SU-DHL-6 (cell line): ENCODE measurements around the gene ID2.

Experiments used
- H2AFZ ChIP-seq: fragments of 200-600 bp; sonication (generic); 2 replicates; pipeline ENCODE4 v1.6.1; 2014; ENCODE audit warnings: low read depth, mild to moderate bottlenecking, moderate library complexity, mixed read lengths, antibody characterized with exemption, low read length; ENCODE audit not compliant: severe bottlenecking
- H3F3A ChIP-seq: fragments of 200-600 bp; shearing (Covaris generic); 2 replicates; pipeline ENCODE4 v1.6.0; 2016; ENCODE audit warnings: antibody characterized with exemption, mild to moderate bottlenecking; ENCODE audit not compliant: insufficient read depth
- H3K27ac ChIP-seq: fragments of 200-600 bp; sonication (generic); 2 replicates; pipeline ENCODE4 v1.5.1; 2016; ENCODE audit warnings: low read depth, mild to moderate bottlenecking, low read length, moderate library complexity, mixed read lengths
- H3K27me3 ChIP-seq: fragments of 200-600 bp; sonication (generic), shearing (Covaris generic); 2 replicates; pipeline ENCODE4 v1.6.0; 2014; ENCODE audit warnings: mild to moderate bottlenecking, low read length
- H3K36me3 ChIP-seq: fragments of 200-600 bp; sonication (generic); 2 replicates; pipeline ENCODE4 v1.6.1; 2014; ENCODE audit warnings: mild to moderate bottlenecking, low read length, mixed read lengths
- H3K4me2 ChIP-seq: fragments of 300-600, 200-600 bp; shearing (Covaris generic), sonication (generic); 2 replicates; pipeline ENCODE4 v1.6.0; 2014; ENCODE audit warnings: low read length, low read depth, mild to moderate bottlenecking; ENCODE audit not compliant: poor library complexity, severe bottlenecking
- H3K4me3 ChIP-seq: fragments of 200-600 bp; sonication (generic); 2 replicates; pipeline ENCODE4 v1.5.1; 2014; ENCODE audit warnings: antibody characterized with exemption, low read length, mild to moderate bottlenecking, mixed read lengths; ENCODE audit not compliant: insufficient read depth, poor library complexity, severe bottlenecking
- H3K79me2 ChIP-seq: fragments of 200-600 bp; sonication (generic); 2 replicates; pipeline ENCODE4 v1.6.1; 2014; ENCODE audit warnings: mild to moderate bottlenecking, low read length, moderate library complexity; ENCODE audit not compliant: insufficient read depth
- H3K9ac ChIP-seq: fragments of 200-600 bp; sonication (generic); 2 replicates; pipeline ENCODE4 v1.7.0; 2014; ENCODE audit warnings: mild to moderate bottlenecking, low read length
- H3K9me2 ChIP-seq: fragments of 200-600 bp; sonication (generic); replicated peaks from 2 replicates; pipeline ENCODE4 v1.6.1; 2014; ENCODE audit warnings: low read length; ENCODE audit not compliant: insufficient read depth
- H3K9me3 ChIP-seq: fragments of 200-600 bp; sonication (generic); 2 replicates; pipeline ENCODE4 v1.6.1; 2014; ENCODE audit warnings: low read length, mixed read lengths; ENCODE audit not compliant: insufficient read depth
- H4K20me1 ChIP-seq: fragments of 200-600 bp; sonication (generic); 2 replicates; pipeline ENCODE4 v1.6.1; 2014; ENCODE audit warnings: low read depth, mild to moderate bottlenecking, antibody characterized with exemption, low read length, moderate library complexity, mixed read lengths
- EZH2phosphoT487 ChIP-seq: fragments of 200-600 bp; sonication (generic), shearing (Covaris generic); conservative IDR thresholded peaks from 2 replicates; pipeline ENCODE4 v1.6.1; 2018; ENCODE audit warnings: mild to moderate bottlenecking, antibody characterized with exemption, low read length, moderate library complexity, mixed read lengths
- TF ChIP-seq, protein P1 (sequence below): fragments of 200-600 bp; sonication (generic); IDR thresholded peaks from one replicate; pipeline ENCODE4 v1.5.1; 2017; ENCODE audit warnings: antibody characterized with exemption, mild to moderate bottlenecking, low read length, moderate library complexity; ENCODE audit not compliant: insufficient read depth, poor library complexity, severe bottlenecking

ID2 gene

DNA sequence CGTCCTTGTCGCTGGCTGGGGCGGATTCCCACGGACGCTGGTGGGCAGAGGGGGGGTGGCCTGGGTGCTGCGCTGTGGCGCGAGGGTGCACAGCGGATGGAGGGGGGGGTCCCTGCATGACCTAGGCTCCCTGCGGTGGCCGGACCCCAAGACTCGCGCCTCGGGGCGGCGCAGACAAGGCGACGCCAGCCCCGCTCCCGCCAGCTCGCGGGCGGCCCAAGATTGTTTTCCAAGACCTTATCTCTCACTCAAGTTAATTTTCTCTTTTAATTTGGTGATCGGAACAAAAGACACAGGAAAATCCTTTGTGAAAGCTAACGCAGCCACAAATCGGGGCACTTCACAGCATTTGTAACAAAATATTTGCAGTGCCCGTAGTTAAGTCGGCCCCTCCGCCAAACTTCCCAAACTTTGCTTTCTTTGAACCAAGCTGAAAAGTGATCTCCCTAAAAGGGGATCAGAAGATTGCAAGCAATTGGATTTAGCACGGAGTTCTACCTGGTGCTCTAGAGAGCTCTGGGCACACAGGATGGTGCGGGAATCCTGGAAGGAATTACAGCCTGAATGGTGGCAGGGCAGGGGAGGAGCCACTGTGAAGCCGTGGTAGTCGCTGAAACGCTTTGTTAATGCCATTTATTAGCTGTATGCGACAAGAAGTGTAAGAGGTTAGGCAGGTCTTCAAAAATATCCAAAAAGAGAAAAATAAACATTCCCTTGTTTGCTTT lies 4.8 kb upstream of the ID2 start:
- no peak overlapping the region for H3K27ac ChIP-seq
- TF ChIP-seq EZH2phosphoT487: no peak
- TF ChIP-seq, protein P1, sequence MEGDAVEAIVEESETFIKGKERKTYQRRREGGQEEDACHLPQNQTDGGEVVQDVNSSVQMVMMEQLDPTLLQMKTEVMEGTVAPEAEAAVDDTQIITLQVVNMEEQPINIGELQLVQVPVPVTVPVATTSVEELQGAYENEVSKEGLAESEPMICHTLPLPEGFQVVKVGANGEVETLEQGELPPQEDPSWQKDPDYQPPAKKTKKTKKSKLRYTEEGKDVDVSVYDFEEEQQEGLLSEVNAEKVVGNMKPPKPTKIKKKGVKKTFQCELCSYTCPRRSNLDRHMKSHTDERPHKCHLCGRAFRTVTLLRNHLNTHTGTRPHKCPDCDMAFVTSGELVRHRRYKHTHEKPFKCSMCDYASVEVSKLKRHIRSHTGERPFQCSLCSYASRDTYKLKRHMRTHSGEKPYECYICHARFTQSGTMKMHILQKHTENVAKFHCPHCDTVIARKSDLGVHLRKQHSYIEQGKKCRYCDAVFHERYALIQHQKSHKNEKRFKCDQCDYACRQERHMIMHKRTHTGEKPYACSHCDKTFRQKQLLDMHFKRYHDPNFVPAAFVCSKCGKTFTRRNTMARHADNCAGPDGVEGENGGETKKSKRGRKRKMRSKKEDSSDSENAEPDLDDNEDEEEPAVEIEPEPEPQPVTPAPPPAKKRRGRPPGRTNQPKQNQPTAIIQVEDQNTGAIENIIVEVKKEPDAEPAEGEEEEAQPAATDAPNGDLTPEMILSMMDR: no peak
- no peaks in the 10 kb centered on the region for H4K20me1 ChIP-seq
- H3K9me3 ChIP-seq: peaks cover 7% of the 10 kb centered on the region; the same call in 1 of the 2 replicates
- no peaks in the 10 kb centered on the region for H3K79me2 ChIP-seq
- no peaks in the 10 kb centered on the region for H3K36me3 ChIP-seq
- no peak overlapping the region for H3K9ac ChIP-seq
- H3K9me2 ChIP-seq: no peaks in the 10 kb centered on the region
- H3F3A ChIP-seq: peaks cover 21% of the 10 kb centered on the region
- no peaks in the 10 kb centered on the region for H3K27me3 ChIP-seq
- H3K4me2 ChIP-seq: no peak overlapping the region
- no peak overlapping the region for H2AFZ ChIP-seq
- H3K4me3 ChIP-seq: no peak overlapping the region

DNA sequence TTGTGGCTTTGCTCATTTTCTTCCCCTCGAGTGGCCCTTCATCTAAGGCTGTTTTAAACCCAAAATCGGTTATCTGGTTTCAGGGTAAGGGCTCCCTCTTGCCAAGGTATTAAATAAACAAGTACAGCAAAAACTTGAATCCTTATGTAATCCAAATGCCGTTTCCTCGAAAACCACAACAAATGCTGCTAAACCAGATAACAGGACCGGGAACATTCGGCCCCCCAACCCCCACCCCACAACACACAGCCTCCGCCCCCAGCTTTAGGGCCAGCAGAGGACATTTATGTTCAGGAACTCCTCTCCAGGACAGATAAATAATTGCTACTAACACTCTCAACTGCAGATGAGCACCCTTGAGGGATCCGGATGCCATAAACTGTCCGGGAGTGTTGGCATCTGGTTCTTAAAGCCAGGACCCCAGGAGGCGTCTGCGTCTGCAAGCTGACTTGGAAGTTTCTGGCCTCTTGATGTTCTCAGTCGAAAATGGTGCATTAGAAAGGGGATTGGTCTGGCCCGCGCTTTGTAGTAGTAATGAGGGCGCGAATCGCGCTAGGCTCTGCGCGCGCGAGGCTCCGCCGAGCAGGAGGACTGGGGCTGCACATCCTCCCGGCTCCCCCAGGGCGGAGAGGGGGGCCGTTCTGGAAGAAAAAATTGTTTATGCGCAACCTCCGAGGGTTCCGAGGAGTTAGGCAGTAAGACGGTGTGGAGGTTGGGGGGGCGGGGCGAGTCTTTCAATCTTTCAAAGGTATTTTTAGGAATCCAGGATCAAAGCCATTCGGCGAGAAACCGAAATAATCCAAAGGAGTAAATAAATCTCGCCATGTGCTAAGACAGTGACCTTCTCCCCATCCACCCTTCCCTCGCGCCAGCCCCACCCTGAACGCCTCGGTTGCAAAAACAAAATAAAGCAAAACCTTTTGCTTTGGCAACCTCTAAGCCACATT lies 3.9 kb upstream of the ID2 start:
- Histone ChIP-seq H3K36me3 (no peaks in the 10 kb centered on the region), H2AFZ (peak overlapping the region; percentile 2), H3K79me2 (no peaks in the 10 kb centered on the region; the same call in 1 of the 2 replicates), H4K20me1 (no peaks in the 10 kb centered on the region), H3K9ac (no peak overlapping the region; the same call in 1 of the 2 replicates), H3F3A (peaks cover 21% of the 10 kb centered on the region), H3K27me3 (no peaks in the 10 kb centered on the region), H3K4me2 (peak overlapping the region; percentile 55), H3K9me2 (no peaks in the 10 kb centered on the region), H3K4me3 (peak overlapping the region; percentile 7), H3K9me3 (peaks cover 7% of the 10 kb centered on the region; the same call in 1 of the 2 replicates), H3K27ac (no peak overlapping the region)
- TF ChIP-seq, protein P1: no peak
- TF ChIP-seq EZH2phosphoT487: no peak

DNA sequence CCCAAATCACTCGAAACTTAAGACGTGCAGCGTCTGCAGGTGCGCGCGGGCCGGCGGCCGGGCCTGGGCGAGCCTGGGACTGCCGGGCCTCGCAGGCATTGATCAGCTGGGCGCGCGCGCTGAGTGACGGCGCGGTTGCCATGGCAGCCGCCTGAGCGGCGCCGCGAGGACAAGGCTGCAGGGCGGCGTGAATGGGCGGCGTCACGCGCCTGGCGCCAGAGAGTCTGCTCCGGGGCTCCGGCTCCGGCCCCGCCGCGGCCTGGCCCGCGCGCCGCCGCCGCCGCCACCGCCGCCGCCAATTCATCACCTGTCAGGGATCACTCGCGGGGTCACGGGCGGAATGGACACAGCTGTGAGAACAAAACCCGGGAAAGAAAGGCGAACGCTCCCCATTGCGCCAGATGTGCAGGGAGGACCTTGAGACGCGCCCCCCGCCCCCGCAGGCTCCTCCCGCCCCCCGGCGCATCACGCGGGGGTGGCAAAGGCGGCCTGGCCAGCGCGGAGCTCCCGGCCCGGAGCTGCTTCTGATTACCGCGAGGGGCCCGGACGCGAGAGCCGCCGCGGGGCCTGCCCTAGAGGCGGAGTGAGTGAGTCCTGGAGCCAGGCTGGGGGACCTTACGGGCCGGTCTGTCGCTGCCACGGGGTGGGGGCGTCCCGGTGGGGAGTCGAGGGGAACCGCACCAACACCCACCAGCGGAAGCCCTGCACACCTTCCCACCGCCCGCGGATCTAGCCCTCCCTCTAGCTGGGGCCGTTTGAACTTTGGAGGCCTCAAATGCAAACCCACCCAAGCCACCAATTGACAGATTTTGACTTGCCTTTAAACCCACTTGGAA lies 2.9 kb upstream of the ID2 start:
- Histone ChIP-seq H2AFZ (peak overlapping the region; percentile 62), H3K27ac (peak overlapping the region; percentile 11), H3K4me3 (peak overlapping the region; percentile 36)

More for the DNA sequence above, 2.9 kb upstream of the ID2 start:
- no peaks in the 10 kb centered on the region for H3K9me2 ChIP-seq
- no peaks in the 10 kb centered on the region for H3K27me3 ChIP-seq
- no peaks in the 10 kb centered on the region for H3K36me3 ChIP-seq
- peak overlapping the region; percentile 48 for H3K9ac ChIP-seq
- H3K79me2 ChIP-seq: no peaks in the 10 kb centered on the region; the same call in 1 of the 2 replicates
- TF ChIP-seq, protein P1: no peak
- no peak for TF ChIP-seq EZH2phosphoT487
- H3K9me3 ChIP-seq: peaks cover 7% of the 10 kb centered on the region; the same call in 1 of the 2 replicates
- peak overlapping the region; percentile 62 for H3K4me2 ChIP-seq
- H4K20me1 ChIP-seq: no peaks in the 10 kb centered on the region
- H3F3A ChIP-seq: peaks cover 23% of the 10 kb centered on the region
